NCI-H1105 (cell line): ENCODE results near the gene ZSWIM3.
"Not testable (repeated sequence)": the region's sequence is repeated elsewhere in the genome, so short reads cannot be mapped to it uniquely, and the experiment has no call there.

ENCODE experiments used
- DNase-seq: peaks from one replicate; lab custom pipeline; 2025; lab: John Stamatoyannopoulos, UW

The ZSWIM3 gene

GRCh38 chr20:45861221-45862075 lies 4.0 kb downstream of the ZSWIM3 start:
- no peak for DNase-seq

- no peak for DNase-seq
These were observed 6.4 kb downstream of the ZSWIM3 start for GRCh38 chr20:45863543-45864470.

DNA sequence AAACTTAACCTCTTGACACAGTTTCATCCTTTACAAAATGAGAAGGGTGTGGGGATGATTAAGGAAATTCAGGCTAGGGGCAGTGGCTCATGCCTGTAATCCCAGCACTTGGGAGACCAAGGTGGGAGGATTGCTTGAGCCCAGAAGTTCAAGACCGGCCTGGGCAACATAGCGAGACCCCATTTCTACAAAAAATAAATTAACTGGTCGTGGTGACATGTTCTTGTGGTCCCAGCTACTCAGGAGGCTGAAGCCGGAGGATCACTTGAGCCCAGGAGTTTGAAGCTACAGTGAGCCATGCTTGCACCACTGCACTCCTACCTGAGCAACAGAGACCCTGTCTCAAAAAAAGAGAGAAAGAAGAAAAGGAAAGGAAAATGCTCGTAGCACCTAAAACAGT lies 9.0 kb downstream of the ZSWIM3 start:
- DNase-seq: no peak

DNA sequence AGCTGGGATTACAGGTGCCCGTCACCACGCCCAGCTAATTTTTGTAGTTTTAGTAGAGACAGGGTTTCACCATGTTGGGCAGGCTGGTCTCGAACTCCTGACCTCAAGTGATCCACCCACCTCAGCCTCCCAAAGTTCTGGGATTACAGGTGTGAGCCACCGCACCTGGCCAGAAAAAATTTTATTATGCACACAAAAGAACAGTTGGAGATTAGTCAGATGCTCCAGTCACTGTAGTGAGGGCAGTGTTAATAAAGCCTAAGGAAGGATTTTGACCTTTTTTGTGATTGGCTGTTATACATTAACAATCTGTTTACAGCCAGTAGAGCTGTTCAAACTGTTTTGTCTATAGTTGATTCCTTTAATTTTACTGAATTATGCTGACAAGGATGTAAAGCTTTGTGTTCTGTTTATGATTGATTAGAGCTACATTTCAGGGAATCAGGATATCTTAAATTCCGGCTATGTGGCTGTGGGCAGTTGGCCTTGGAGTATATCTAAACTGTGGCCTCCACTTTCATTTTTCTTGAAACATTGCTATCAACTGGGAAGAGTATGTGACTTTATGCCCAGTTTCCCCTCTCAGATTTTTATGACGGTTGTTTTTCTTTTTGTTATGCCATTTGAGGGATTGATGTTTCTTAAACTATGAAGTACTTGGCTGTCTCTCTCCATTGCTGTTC lies 9.9 kb downstream of the ZSWIM3 start:
- no peak for DNase-seq

- no peak for DNase-seq
These were observed 10.4 kb downstream of the ZSWIM3 start for GRCh38 chr20:45867819-45868176.

- no peak for DNase-seq
These were observed 15.2 kb downstream of the ZSWIM3 start for GRCh38 chr20:45872626-45873025.

DNA sequence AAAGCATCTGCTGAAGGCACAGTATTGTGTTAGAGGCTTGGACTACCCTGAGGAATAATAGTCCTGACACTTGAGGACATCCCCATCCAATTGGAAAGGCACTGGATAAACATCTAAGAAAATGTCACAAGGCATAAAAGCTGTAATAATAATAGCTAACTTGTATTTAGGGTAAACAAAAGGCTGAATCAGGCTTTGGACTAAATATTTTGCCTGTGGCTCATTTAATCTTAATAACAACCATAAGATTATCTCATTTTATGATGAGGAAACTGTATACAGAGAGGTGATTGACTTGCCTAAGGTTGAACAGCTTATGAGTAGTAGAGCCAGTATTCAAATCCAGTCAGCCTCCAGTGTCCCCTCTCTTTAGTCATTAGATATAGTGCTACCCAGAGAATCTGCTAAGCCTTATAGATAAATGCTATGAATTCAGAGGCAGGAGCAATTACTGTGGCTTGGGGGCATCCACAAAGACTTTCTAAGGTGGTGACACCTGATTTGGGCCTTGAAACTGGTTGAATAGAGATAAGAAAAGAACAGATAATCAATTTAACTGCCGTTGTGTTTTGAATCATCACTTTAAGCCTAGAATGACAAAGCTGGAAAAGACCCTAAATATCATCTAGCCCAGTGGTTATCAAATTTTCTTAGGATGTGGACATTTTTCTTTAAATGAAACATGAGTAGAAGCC lies 16.1 kb downstream of the ZSWIM3 start:
- no peak for DNase-seq

DNA sequence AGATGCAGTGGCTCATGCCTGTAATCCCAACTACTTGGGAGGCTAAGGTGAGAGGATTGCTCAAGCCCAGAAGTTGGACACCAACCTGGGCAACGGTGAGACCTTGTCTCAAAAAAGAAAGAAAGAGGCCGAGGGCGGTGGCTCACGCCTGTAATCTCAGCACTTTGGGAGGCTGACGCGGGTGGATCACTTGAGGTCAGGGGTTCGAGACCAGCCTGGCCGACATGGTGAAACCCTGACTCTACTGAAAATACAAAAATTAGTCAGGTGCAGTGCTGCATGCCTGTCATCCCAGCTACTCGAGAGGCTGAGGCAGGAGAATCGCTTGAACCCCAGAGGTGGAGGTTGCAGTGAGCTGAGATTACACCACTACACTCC lies 16.7 kb downstream of the ZSWIM3 start:
- DNase-seq: not testable (repeated sequence)

DNA sequence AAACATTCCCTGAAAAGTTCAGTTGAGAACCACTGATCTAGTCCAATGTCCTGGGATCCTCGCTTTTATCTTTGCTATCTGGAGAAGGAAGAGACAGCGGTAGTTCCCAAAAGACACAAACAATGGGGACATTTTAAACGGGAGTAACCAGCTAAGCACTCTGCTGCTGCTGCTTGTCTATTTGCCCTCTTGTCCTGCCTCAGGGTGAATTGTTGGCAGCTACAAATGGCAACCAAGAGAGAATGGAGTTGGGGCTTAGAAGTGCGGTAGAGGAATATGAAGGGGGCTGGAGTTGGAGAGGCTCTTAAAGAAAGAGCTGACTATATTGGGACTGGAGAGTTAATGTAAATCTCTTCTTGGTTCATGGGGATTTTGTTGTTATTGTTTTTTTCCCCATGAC lies 17.2 kb downstream of the ZSWIM3 start:
- no peak for DNase-seq

DNA sequence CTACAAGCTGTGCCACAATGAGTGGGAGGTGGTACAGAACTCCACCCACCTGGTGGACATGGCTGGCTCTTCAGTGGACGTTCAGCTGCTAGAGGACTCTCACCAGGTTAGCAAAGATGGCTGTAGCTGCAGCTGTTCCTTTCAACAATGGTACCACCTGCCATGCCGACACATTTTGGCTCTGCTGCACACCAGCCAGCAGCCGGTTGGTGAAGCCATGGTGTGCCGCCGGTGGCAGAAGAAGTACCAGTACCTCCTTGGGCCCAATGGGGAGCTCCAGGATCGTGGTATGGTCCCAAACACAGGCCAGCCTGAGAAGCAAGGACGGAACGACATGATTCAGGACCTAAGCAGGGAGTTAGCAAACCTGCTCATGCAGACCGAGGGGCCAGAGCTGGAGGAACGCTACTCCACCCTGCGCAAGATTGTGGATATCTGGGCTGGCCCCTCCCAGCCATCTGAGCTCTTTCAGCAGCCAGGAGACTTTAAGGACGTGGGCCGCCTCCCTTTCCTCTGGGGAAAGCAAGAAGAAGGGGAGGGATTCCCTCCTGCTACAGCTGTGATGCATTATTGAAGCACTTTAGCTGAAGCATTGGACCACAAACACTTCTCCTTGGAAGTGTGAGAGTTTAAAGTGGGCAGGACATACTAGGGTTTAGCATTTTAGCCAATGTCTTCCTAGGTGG lies 20.8 kb downstream of the ZSWIM3 start:
- no peak for DNase-seq

DNA sequence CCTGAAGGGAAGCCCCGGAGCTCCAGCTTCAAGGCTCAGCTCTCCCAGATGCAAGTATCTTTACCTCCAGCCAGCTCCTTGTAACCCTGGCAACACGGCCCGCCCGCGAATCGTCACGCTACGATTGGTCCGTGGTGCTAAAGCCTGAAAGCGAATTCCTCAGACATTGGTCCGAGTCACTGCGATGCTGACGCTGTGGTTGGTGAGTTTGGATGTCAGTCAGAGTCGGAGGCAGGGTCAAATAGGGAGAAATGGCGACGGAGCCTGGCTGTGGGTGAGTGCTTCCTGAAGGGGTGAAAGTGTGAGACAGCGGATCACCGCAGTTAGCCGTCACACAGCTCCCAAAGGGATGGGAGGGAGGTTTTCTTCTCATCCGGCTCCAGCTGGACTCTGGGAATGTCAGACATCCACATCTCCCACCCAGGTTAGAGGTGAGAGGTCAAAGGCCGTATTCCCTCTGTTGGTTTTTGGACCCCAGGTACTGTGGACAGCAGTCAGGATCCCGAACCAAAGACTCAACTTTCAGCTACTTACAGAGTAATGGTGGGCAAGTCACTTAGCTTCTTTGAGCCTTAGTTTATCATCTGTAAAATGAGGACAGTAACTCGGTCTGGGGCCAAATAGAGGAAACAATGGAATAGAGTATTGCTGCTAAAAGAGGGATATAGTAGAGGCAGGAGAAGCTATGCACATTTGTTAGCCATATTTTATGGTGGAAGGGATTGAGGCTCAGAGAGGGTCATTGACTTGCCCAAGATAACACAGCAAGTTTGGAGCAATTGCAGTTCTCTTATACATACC lies 23.8 kb downstream of the ZSWIM3 start, which contains the start of gene ZSWIM1:
ZSWIM1 (plus strand) TSS at position 240 of the 801 bp plus-strand sequence. CDS start 1,366 bp downstream, outside the sequence.
- DNase-seq: peak; percentile 98

GRCh38 chr20:45882469-45883099 lies 25.2 kb downstream of the ZSWIM3 start:
- no peak for DNase-seq

DNA sequence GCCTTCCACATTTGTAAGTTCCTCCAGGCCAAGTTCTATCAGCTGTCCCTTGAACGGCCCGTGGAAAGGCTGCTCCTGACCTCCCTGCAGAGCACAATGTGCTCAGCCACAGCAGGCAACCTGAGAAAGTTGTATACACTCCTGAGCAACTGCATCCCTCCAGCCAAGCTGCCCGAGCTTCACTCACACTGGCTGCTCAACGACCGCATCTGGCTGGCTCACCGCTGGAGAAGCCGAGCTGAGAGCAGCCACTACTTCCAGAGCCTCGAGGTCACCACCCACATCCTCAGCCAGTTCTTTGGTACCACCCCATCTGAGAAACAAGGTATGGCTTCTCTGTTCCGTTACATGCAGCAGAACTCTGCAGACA lies 25.7 kb downstream of the ZSWIM3 start:
- DNase-seq: no peak

DNA sequence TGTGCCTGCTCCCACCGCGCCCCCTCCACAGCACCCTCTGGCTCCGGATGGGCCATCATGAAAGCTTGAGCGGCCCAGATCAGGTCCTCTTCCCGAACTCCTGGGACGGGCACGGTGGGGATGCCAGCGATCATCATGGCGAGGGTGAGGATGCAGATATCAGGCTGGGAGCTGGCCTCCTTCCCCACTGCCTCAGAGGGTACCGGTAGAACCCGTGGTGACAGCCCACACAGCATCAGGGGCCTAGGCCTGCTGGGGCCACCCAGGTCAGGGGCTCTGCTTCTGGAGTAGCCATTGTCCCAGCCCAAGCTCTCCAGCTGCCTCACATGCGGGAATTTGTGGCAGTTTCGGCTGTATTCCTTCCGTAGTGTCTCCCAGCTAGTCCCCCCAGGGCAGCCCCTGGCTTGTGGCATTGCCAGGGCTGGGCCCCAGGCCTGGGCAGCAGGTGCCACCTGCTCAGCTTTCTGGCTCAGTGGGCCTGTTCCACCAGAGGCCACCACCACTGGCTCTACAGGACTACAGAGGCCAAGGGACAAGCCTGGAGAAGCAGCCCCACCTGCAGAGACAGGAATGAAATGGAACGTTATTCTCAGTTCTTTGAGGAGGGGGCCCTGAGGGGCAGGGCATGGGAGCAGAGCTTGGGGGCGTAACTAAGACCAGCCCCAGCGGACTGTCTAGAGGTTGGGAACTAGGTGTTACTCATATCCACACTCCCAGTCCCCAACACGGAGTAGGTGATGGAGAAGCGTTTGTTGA lies 29.4 kb downstream of the ZSWIM3 start:
- DNase-seq: no peak

- no peak for DNase-seq
These were observed 29.9 kb downstream of the ZSWIM3 start, which contains the start of gene SPATA25 for GRCh38 chr20:45887346-45887715. TSS of gene SPATA25 (minus strand) at chr20:45887622. CDS start at chr20:45887590, 32 bp downstream.

- DNase-seq: no peak
These were observed 31.3 kb downstream of the ZSWIM3 start for GRCh38 chr20:45888681-45889080.

DNA sequence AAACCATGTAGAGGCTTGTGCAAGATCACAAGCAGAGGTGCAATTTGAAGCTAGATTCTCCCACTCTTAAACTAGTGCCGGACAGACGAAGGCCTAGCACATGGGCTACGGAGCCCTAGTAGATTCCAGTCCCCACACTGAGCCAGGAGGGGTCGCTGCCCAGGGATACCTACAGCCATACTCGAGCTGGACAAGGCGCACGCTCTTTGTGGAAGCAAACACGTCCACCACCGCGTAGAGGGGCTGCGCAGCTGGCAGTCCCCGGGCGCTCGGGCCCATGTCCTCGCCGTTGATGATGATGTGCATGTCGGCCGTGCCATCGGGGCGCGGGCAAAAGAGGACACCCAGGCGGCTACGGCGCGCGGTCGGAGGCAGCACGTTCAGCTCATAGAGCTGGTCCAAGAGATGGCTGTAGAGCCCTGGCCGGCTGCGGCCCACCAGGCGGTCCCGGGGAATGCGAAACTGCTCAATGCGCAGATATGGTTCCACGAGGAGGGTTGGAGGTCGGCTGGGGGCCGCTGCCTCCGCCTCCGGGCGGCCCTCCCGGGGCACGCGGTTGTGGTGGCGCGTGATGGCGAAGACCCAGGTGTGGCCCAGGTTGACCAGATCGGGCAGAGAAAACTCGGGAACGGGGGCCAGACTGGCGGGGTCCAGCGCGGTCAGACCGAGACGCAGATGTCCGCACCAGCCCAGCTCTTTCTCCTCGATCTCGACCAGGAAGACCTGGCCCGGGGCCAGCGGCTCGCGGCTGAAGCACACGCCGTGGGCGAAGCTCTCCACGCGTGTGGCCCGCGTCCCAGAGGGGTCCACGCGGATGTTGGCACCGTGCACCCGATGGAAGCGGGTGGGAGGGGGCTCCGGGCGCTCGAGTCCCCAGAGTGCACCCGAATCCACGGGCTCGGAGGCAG lies 32.9 kb downstream of the ZSWIM3 start:
- DNase-seq: no peak
